Endothelial cell (in vitro differentiated cells): Measurements from ENCODE around the gene ADAM22. TPM values are rescaled to one million over a fixed set of nuclear protein-coding genes. Genes with fewer than 3 reads are reported as not detected.

Experiments
- DNase-seq: peaks from one replicate; pipeline ENCODE4 v3.0.0; 2021; ENCODE audit warnings: low spot score
- H3K27ac Mint-ChIP-seq: one replicate; pipeline ENCODE4 v1.8.0; 2021; ENCODE audit warnings: mixed read lengths, inconsistent platforms; ENCODE audit not compliant: unreplicated experiment
- H3K27me3 Mint-ChIP-seq: one replicate; pipeline ENCODE4 v1.8.0; 2021; ENCODE audit warnings: mild to moderate bottlenecking, moderate library complexity, mixed read lengths, inconsistent platforms; ENCODE audit not compliant: unreplicated experiment
- H3K36me3 Mint-ChIP-seq: one replicate; pipeline ENCODE4 v1.8.0; 2021; ENCODE audit warnings: mild to moderate bottlenecking, low read depth, mixed read lengths, inconsistent platforms; ENCODE audit not compliant: unreplicated experiment
- H3K4me1 Mint-ChIP-seq: one replicate; pipeline ENCODE4 v1.8.0; 2021; ENCODE audit warnings: mild to moderate bottlenecking, mixed read lengths, inconsistent platforms; ENCODE audit not compliant: unreplicated experiment
- H3K4me3 Mint-ChIP-seq: one replicate; pipeline ENCODE4 v1.8.0; 2021; ENCODE audit warnings: mild to moderate bottlenecking, mixed read lengths, inconsistent platforms; ENCODE audit not compliant: unreplicated experiment
- H3K9me3 Mint-ChIP-seq: one replicate; pipeline ENCODE4 v1.8.0; 2021; ENCODE audit warnings: mixed read lengths, inconsistent platforms; ENCODE audit not compliant: unreplicated experiment
- CTCF ChIP-seq: fragments of 200-600 bp; sonication (generic); IDR thresholded peaks from one replicate; pipeline ENCODE4 v1.5.0; 2021; ENCODE audit warnings: antibody characterized with exemption; ENCODE audit not compliant: unreplicated experiment
- total RNA-seq: library from RNA; stranded (reverse); fragmentation: NEBNext Ultra II Directional; extraction: Animal tissue kit (Norgen Biotek cat#: 25700); gene quantifications from one replicate; pipeline ENCODE4 v1.2.1, GENCODE V29; 2021; ENCODE audit not compliant: unreplicated experiment

The ADAM22 gene
- total RNA-seq, 1 donor from 2014 or later: 14.6 TPM

GRCh38 chr7:88003581-88003980 is 69.5 kb downstream of the ADAM22 start:
- no peak for DNase-seq
- H3K4me3 Mint-ChIP-seq: no peak overlapping the region
- no peak overlapping the region for H3K27ac Mint-ChIP-seq
- no peaks in the 10 kb centered on the region for H3K27me3 Mint-ChIP-seq
- no peaks in the 10 kb centered on the region for H3K4me1 Mint-ChIP-seq
- H3K36me3 Mint-ChIP-seq: no peaks in the 10 kb centered on the region
- no peak for TF ChIP-seq CTCF
- H3K9me3 Mint-ChIP-seq: no peaks in the 10 kb centered on the region

GRCh38 chr7:88005191-88005590 is 71.1 kb downstream of the ADAM22 start:
- H3K9me3 Mint-ChIP-seq: no peaks in the 10 kb centered on the region
- no peaks in the 10 kb centered on the region for H3K4me1 Mint-ChIP-seq
- H3K27me3 Mint-ChIP-seq: no peaks in the 10 kb centered on the region
- H3K27ac Mint-ChIP-seq: no peak overlapping the region
- no peak overlapping the region for H3K4me3 Mint-ChIP-seq
- H3K36me3 Mint-ChIP-seq: no peaks in the 10 kb centered on the region
- no peak for DNase-seq
- TF ChIP-seq CTCF: no peak

DNA sequence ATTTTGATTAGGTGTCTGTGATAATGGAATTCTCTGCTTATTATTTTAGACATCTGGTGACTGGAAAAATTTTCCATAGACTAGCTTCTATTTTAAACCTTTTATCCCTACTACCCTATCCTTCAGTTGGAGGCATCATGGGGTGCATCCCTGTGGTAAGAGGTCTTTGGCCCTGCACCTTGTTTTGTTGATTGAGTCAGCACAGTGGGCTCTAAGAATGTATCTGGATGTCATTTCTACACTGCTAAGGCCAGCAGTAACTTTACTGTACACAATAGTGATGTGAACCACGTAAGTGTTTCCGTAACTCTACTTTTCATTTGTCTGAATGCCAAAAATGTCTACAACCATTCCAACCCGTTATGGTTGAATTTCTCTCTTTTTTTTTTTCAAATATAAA is 75.6 kb downstream of the ADAM22 start:
- H3K27me3 Mint-ChIP-seq: no peaks in the 10 kb centered on the region
- H3K27ac Mint-ChIP-seq: no peak overlapping the region
- TF ChIP-seq CTCF: no peak
- H3K4me3 Mint-ChIP-seq: no peak overlapping the region
- H3K4me1 Mint-ChIP-seq: no peaks in the 10 kb centered on the region
- no peaks in the 10 kb centered on the region for H3K9me3 Mint-ChIP-seq
- no peaks in the 10 kb centered on the region for H3K36me3 Mint-ChIP-seq
- no peak for DNase-seq

DNA sequence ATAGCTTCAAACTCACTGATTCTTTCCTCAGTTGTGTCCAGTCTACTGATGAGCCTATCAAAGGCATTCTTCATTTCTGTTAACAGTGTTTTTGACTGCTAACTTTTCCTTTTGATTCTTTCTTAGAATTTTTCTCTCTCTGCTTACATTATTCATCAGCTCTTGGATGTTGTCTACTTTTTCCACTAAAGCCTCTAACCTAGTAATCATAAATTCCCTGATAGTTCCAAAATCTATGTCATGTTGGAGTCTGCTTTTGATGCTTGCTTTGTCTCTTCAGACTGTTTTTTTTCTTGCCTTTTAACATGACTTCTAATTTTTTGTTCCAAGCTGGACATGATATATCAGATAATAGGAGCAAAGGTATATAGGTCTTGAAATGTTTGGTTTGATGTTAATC is 78.0 kb downstream of the ADAM22 start:
- H3K36me3 Mint-ChIP-seq: no peaks in the 10 kb centered on the region
- no peak for DNase-seq
- H3K4me1 Mint-ChIP-seq: no peaks in the 10 kb centered on the region
- no peak overlapping the region for H3K27ac Mint-ChIP-seq
- H3K27me3 Mint-ChIP-seq: peaks cover 2% of the 10 kb centered on the region
- no peak overlapping the region for H3K4me3 Mint-ChIP-seq
- H3K9me3 Mint-ChIP-seq: no peaks in the 10 kb centered on the region
- no peak for TF ChIP-seq CTCF

- Mint-ChIP-seq H3K4me1 (no peaks in the 10 kb centered on the region), H3K36me3 (no peaks in the 10 kb centered on the region), H3K9me3 (no peaks in the 10 kb centered on the region), H3K4me3 (no peak overlapping the region), H3K27ac (no peak overlapping the region), H3K27me3 (peaks cover 2% of the 10 kb centered on the region)
- DNase-seq: no peak
- no peak for TF ChIP-seq CTCF
Observed at GRCh38 chr7:88013981-88014380, 79.9 kb downstream of the ADAM22 start.
